Right ventricle myocardium superior (tissue), 1 donor: ENCODE data around the gene FOXP1. TPM values are rescaled to one million over a fixed set of nuclear protein-coding genes. Genes with fewer than 3 reads are reported as not detected.
A peak's percentile ranks its signal among the peaks of the same experiment; 100 is the strongest.

Experiments
- ATAC-seq: fragments of 200-7000 bp; cut with Tn5 transposase; one replicate; pipeline ENCODE4 v1.9.1; 2020; ENCODE audit warnings: mild to moderate bottlenecking; ENCODE audit not compliant: poor library complexity
- DNase-seq: peaks from one replicate; pipeline ENCODE4 v3.0.0-alpha.2; 2020
- intact Hi-C: fragments of 100-400 bp; cut with DNase I; formaldehyde crosslinking; loops from one replicate; pipeline ENCODE4 v1.11.2; 2022
- total RNA-seq: library from RNA; stranded (reverse); fragmentation: NEBNext Ultra II Directional; extraction: Animal tissue kit (Norgen Biotek cat#: 25700); gene quantifications from one replicate; pipeline ENCODE4 v1.2.1, GENCODE V29; 2021
- donor health status: DM: no; HTN: yes; CAD: no; lungs with severe emphysema.

FOXP1 gene
- total RNA-seq, 1 donor from 2014 or later = 36.3 TPM

DNA sequence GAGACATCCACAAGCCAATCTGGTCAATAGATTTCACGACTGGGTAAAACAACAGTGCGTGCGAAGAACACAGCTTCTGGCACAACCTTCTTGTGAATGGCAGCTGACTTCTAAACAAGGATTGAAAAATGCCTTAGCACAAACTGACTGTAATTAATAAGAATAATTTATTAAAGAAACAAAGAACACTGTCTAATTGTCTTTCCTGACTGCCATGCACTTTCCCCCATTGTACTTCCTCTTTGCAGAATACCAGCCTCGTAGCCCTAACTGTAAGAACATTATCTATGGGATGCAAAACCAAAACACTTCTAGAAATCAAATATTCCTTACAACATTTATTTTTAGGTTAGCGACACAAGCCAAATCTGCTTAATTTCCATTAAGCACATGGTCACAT is 6.5 kb downstream of the FOXP1 start:
- ATAC-seq (no peak), DNase-seq (no peak)
- intact Hi-C loops = no loop called here

DNA sequence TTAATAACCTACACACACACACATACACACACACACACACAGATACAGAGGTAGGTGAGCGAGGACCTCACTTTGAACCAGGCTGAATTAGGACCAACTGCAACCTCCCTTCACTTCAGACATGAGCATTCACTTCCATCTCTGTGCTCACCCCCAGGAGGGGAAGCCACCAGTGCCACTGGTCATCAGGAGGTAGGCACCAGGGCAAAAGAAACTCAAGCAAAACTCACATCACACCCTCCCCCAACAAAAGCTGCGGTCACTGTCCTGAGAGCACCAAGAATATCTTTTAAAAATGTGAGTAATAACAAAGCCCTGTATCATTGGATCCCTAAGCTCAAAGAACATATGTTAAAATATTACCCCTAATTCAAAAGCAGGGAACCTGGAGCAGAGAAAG is 8.1 kb downstream of the FOXP1 start:
- ATAC-seq (no peak), DNase-seq (no peak)
- intact Hi-C loops = no loop called here

DNA sequence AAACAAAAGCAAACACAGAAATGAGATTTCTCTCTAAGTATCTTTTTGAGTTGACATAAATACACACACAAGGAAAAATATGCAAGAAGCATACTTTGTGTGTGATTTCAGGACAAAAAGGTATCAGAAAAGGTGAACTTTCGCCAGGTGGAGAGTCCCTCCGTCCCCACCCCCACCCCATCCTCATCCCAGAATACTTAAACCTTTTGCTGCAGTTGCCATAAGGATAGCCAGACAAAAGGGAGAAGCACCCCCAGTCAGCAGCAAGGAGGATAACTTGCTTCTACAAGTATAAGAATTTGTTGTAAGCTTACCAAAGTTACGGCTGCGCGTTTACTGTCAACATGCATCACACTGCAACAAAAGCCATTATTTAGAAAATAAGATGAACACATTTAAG is 10.3 kb downstream of the FOXP1 start:
- ATAC-seq (no peak), DNase-seq (no peak)
- intact Hi-C loops = no loop called here

DNA sequence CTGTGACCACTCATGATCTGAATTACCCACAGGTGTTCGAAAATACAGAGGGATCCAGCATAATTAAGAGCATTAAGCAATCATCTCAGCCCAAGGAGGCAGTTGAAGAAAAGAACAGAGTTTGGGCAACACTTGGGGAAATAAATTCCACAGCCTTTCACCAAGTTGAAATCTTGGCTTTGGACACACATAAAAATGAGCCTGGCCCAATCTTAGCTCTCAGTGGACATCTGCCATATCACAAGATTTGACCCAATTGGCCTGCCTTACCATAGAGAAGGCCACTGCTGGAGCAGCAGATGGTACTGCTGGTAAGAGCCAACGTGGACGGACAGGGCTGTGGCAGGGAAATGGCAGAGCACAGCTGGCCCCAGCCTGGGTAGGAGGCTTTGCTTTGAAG is 13.0 kb downstream of the FOXP1 start:
- intact Hi-C loops = no loop called here
- DNase-seq = no peak
- ATAC-seq = peak; percentile 41

DNA sequence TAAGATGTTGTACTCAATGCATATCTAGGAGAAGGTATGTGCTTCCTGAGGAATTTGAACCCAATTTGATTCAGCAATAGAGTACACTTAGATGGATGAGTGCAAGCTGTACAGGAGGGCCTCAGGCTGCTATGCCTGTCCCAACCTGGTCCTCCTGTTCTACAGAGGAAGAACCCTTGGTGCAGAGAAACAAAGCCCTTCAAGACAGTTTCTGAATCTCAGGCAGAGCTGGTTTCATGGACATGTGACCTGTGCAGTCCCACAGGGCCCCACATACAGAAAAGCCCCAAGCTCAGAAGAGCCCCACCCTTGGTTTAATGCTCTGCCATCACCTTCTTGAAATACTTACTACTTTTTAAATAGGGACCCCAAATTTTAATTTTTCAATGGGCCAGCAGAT is 15.3 kb downstream of the FOXP1 start:
- ATAC-seq = no peak
- DNase-seq = no peak
- intact Hi-C loops = no loop called here

DNA sequence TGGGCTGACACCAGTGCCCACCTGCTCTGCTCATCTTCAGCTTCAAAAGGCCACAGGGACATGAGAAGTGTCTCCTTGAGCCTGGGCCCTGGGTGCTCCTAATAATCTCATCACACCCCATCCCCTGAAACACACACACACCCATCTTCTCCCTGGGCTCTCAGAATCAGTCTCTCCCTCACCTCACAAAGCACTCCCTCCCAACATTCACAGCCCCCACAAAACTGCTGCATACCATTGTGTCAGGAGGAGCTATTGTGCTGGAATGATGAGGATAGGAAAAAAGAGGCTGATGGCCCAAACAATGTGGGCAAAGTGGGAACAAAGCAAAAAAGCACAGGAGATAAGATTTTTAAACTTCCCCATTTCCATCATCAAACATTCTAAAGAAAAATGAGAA is 16.8 kb downstream of the FOXP1 start:
- intact Hi-C loops = no loop called here
- DNase-seq (no peak), ATAC-seq (no peak)

DNA sequence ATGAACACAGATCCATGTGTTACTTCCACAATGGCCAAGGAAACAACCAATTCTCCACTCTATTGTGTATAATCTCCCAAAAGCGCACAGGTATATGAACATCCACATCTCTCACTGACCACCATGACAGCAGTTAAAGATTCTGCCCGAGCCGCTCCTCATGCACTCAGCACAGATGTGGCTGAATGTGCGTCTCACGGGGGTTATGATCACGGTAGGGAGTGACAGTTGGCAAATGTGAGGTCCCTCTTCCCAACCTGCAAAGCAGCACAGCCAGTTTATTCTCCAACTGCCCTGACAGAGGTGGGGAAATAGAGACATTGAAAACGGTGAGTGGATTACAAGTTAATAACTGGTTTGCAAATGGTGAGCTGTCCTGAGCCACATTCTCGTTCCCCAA is 17.6 kb downstream of the FOXP1 start:
- no peak for ATAC-seq
- intact Hi-C loops = no loop called here

DNA sequence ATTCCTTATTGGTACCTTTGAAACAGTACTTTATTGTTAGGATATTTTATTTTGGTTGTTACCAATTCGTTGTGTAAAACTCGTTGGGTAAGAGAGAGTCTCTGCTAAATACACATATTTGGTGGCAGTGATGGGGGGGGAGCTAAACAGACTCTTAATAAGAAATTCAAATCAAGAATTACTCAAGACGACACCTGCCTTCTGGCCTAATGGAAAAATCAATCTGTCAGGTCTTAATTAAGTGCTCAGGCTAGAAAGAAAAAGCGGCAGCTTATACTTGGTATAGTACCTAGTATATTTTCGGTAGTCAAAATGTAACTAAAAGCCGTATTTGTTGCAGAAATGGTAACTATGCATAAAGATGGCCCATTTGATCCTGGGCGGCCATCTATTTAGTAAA is 18.2 kb downstream of the FOXP1 start:
- no peak for DNase-seq
- intact Hi-C loops = no loop called here
- no peak for ATAC-seq

More for the DNA sequence above, 17.6 kb downstream of the FOXP1 start:
- no peak for DNase-seq

DNA sequence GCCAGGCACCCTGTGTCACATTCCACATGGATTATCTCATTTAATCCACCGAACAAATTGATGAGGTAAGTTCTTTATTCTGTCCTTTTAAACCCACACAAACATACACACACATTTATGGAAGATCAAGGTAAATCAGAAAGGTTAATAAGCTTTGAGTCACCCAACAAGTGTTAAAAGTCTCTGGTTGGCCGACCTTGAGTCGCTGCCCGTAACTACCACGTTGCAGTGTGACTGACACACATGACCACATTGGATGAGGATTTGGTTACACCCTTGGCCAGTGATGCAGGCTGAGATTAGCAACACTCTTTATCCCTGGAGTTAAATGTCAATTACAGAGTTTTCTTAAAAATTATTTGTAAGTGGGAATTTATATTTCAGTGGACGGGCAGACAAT is 19.2 kb downstream of the FOXP1 start:
- intact Hi-C loops = no loop called here
- no peak for ATAC-seq
- no peak for DNase-seq

DNA sequence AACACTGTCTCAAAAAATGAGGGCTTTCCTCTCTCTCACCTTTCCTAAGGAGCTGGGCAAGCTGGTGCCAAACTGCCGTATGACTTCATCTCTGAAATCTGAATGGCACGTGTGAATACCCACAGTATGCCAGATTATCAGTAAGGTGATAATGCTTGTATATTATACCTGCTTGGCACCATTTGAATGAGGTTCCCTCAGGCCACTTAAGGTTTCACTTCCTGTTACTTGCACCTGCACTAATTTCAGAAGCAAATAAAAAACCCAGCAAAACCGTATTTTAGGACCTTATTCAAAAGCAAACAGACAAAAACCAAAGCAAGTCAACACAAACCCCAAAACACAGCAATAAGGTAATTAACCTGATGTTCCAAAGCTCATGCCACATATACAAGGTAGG is 19.7 kb downstream of the FOXP1 start:
- DNase-seq (no peak), ATAC-seq (no peak)
- intact Hi-C loops = no loop called here

DNA sequence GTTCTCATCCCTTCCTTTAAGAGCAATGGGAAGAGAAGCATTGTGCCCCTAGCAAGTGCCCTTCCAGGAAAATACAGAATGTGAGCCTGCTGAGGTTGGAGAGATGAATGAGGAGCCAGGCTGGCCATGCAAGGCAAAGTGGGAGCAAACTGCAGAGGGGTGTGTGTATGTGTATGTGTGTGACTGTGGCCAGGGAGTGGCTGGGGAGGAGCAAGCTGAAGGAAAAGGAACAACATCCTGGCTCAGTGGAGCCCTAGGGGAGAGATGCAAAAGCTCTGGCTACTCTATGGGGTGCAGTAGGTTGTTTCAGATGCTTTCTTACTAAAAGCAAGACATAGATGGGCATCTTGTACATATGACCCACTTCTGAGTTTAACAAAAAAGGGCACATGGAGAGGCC is 20.6 kb downstream of the FOXP1 start:
- DNase-seq (no peak), ATAC-seq (no peak)
- intact Hi-C loops = no loop called here

DNA sequence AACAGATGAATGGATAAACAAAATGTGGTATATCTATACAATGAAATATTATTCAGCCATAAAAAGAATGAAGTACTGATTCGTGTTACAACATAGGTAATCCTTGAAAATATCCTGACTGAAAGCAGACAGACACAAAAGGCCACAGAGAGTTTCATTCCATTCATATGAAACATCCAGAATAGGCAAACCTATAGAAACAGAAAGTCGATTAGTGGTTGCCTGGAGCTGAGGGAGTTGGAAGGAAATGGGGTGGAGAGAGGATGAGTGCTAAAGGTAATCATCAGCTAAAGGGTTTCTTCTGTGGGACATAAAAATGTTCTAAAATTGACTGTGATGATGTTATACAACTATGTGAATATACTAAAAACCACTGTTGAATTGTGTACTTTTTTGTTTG is 22.9 kb downstream of the FOXP1 start:
- ATAC-seq (no peak), DNase-seq (no peak)
- intact Hi-C loops = no loop called here

DNA sequence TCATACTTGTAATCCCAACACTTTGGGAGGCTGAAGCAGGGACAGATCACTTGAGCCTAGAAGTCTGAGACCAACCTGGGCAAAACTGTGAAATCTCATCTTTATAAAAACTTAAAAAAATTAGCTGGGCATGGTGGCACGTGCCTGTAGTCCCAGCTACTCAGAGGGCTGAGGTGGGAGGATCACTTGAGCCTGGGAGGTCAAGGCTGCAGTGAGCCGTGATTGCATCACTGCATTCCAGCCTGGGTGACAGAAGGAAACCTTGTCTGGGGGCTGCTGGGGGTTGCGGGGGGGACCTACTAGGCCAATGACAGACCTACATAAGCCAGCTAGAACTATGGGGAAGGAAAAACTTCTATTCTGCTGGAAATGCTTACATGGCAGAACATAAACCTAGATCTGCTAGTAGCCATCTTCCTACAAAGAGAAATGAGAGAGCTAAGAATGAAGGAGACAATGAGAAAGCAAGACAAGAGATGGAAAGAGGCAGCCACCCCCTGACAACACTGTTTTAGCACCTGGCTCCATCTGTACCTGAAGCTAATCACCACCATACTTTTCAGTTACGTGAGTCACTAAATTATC is 23.9 kb downstream of the FOXP1 start:
- ATAC-seq = no peak
- intact Hi-C loops = no loop called here
- DNase-seq = no peak

DNA sequence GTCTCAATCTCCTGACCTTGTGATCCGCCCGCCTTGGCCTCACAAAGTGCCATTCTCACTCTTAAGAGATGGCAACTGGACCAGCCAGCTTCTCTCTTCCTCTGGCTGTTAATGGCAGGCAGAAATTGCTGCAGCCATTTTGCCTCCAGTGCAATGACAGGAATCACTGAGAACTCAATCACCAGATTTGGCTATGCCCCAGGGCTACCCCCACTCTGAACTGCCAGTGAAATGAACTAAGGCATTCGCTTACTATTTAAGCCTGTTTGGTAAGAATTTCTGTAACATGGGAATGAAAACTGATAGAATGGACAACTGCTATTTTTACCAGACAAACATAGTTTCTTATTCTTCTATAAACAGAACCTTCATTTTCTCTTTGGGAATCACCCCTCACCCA is 24.5 kb downstream of the FOXP1 start:
- intact Hi-C loops = no loop called here
- DNase-seq = no peak
- no peak for ATAC-seq

DNA sequence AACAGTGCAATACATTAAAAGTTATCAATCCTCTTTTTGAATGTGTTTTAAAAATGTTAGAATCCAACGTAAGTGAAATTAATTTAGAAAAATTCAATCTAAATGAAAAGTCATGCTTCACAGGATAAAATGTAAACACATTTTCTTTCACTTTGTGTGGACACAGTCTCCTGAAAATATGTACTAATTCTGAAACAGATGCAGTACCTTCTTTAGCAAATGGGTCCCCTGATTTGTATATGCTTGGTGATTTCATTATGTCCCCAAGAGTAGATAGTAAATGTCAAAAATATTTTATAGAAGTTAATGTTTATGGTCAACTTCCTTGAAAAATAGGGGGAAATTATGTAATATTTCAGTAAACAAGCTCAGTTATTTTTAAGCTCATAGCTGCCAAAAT is 28.9 kb downstream of the FOXP1 start:
- intact Hi-C loops = no loop called here
- ATAC-seq (no peak), DNase-seq (no peak)

DNA sequence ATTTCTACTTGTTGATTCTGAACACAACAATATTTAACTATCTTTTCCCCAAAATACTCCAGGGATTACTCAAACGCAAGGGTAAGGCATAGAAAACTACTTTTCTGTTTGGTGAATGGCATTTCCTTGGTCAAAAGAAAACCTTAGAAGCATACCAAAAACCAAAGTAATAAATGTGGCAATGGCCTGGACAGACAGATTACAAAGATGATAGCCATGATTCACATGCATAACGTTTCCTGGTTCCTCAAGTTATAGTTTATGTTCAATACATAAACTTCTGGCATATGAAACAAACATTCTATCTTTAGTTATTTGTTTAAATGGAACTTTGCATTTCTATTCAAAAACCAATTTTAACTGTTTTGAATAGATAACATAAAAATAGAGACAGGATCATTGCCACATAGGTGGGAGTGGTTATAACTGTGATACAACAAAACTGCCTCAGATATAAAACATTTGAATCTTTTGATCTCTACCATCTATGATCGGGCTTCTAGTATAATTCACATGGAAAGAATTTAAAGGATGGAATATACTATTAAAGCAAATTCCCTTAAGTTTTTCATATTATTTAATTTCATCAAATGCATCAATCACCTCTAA is 32.1 kb downstream of the FOXP1 start:
- ATAC-seq = no peak
- intact Hi-C loops = no loop called here
- DNase-seq = no peak

DNA sequence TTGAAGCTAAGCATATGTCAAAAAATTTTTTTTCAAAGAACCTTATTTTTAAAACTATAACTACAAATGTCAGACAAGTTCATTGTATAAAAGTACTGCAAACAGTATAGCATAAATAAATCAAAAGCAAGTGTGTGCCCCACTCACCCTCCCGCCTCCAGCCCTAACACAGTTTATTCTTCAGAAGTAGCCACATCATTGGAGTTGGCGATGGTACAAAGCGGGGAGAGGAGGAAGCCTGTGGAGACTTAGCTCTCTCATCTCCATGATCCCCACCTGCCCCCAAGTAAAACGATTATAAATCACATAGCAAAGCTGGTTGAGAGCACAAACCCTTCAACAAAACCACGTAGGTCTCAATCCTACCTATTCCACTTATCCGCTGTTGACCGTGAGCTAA is 33.6 kb downstream of the FOXP1 start:
- intact Hi-C loops = no loop called here
- ATAC-seq = no peak
- no peak for DNase-seq

DNA sequence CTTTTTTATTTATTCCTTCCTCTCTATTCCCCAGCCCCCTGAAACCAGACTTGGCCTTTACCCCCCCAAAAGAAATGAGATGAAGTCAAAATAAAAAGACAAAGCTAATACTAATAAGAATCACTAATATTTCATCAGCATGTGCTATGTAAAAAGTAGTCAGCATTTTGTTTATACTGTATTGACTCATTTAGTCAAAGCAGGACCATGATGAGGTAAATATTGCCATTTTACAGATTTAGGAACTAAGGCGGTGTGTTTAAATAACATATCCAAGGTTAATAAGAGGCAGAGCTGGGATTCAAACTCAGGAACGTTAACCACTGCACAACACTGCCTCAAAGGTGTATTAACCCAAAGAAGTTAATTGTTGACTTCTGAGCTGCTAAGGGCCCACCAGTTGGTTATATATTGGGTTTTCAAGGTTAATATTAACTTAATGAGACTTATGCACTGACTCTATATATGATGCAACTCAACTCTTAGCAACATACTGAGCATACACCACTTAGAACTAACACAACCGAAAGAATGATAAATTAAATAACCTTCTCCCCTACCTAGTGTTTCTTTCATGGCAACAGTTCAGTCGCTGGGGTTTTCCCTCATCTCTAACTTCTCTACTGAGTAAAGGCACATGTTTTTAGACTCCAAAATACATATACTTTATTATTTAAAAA is 34.7 kb downstream of the FOXP1 start:
- DNase-seq = no peak
- ATAC-seq = no peak
- intact Hi-C loops = no loop called here

DNA sequence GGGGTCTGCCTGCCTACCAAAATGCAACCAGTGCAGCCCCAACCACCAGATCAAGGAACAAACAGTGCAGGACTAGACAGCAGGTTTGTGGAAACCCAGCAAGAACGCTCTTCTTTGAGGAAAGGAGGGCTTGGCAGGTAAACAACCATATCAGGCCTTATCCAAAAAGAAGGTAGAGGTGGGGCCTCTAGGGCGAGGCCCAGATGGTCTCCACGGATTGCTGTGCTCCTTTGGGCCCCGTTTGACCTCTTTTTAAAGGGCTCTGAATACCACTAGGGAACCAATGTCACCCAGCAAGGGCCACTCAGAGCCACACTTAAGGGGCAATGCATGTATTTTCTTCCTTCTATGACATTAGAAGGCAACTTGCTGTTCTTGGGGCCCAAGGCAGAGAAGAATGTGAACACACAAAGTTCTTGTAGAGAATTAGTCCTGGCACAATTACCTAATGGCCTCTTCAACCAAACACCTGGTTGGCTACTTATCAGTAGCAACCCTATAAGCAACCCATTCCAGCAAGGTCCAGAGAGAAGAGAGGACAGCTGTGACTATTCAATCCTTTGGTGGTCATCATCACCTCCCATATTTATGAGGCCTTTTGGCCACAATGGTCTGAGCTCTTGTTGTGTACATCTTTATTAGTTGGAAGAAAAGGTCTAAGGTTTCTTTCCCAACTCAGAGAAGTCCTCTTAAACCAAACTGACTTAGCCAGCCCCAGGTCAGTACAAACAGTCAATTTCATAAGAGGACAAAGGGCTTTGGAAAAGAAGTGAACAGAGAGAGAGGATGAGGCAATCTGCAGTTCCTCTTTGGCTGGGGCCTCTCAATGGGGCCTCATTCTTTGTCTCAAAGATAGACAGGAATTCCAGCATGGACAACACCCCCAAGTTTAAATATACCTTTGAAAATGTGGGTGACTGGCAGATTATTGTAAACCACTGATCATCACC is 36.0 kb downstream of the FOXP1 start:
- DNase-seq = no peak
- peak; percentile 55 for ATAC-seq
- intact Hi-C loops = no loop called here

DNA sequence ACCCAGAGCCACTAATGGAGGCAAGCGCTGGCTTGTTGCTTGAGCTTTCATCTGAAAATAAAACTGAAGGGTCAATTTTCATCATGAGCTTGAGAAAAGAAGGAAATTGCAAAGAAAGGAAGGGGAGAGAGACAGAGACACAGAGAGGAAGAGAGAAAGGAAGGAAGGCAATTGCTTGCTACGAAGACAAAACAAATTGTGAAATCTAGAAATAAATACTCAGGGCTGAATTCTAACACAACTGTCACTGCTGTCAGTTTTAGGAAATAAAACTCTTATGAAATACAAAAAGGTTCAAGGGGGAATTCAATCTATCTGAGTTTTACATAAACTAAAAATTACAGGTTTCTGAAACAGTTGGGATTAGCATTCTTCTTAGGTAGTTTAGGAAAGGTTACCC is 36.7 kb downstream of the FOXP1 start:
- intact Hi-C loops = no loop called here
- ATAC-seq = no peak
- DNase-seq = no peak
